ENCODE measurements around the gene LIPC.

DNA sequence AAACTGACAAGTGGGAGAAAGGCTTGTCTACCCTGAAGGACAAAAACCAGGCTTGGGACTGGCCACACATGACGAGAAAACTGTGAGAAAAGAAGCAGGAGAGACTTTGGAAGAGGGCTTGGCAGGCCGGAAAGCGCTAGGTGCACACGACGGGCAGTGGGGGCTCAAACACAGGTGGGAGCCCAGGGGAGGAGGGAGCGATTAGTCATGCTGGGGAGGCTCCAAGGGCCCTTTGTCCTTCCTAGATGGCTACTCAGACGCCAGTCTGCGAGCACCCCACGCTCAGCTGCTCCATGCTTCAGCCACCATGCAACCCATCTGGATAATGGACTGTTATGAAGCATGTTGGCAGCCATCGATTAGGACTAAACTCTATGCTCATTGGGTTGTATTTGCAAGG, 17.1 kb downstream of the LIPC start:
- TF ChIP-seq, protein P1, sequence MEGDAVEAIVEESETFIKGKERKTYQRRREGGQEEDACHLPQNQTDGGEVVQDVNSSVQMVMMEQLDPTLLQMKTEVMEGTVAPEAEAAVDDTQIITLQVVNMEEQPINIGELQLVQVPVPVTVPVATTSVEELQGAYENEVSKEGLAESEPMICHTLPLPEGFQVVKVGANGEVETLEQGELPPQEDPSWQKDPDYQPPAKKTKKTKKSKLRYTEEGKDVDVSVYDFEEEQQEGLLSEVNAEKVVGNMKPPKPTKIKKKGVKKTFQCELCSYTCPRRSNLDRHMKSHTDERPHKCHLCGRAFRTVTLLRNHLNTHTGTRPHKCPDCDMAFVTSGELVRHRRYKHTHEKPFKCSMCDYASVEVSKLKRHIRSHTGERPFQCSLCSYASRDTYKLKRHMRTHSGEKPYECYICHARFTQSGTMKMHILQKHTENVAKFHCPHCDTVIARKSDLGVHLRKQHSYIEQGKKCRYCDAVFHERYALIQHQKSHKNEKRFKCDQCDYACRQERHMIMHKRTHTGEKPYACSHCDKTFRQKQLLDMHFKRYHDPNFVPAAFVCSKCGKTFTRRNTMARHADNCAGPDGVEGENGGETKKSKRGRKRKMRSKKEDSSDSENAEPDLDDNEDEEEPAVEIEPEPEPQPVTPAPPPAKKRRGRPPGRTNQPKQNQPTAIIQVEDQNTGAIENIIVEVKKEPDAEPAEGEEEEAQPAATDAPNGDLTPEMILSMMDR (optimal IDR thresholded peaks at IDR 0.05 in 1 of 3, IDR thresholded peaks at IDR 0.05 in 1 of 3, conservative IDR thresholded peaks at IDR 0.05 in 1 of 3; ENCODE audit: extremely low read depth in 1 of 3, insufficient read depth in 2 of 3, low read length in 3 of 3) = no peak
- no peak for TF ChIP-seq EZH2 (IDR thresholded peaks at IDR 0.05; ENCODE audit: low read length)
